Loucy (cell line): ENCODE results near the gene LRBA.

Experiments used
- H2AFZ ChIP-seq: fragments of 200-600 bp; sonication (generic); 2 replicates; pipeline ENCODE4 v1.6.0; 2016; ENCODE audit warnings: antibody characterized with exemption, mild to moderate bottlenecking, low read length, moderate library complexity
- H3F3A ChIP-seq: fragments of 200-600 bp; 2 replicates; pipeline ENCODE4 v1.6.0; 2016; ENCODE audit warnings: antibody characterized with exemption, low read depth, mild to moderate bottlenecking
- H3K27me3 ChIP-seq: fragments of 200-600 bp; sonication (generic); 2 replicates; pipeline ENCODE4 v1.6.1; 2014; ENCODE audit warnings: low read length, mild to moderate bottlenecking; ENCODE audit not compliant: insufficient read depth, poor library complexity, severe bottlenecking
- H3K36me3 ChIP-seq: fragments of 200-600 bp; sonication (generic); 2 replicates; pipeline ENCODE4 v1.6.1; 2016; ENCODE audit warnings: low read length; ENCODE audit not compliant: insufficient read depth
- H3K4me1 ChIP-seq: fragments of 200-600 bp; sonication (generic); 2 replicates; pipeline ENCODE4 v1.5.1; 2014; ENCODE audit warnings: low read length, mild to moderate bottlenecking; ENCODE audit not compliant: insufficient read depth, poor library complexity, severe bottlenecking
- H3K4me2 ChIP-seq: fragments of 200-600 bp; sonication (generic); 2 replicates; pipeline ENCODE4 v1.6.0; 2014; ENCODE audit warnings: antibody characterized with exemption, low read length, low read depth, mild to moderate bottlenecking; ENCODE audit not compliant: poor library complexity, severe bottlenecking
- H3K4me3 ChIP-seq: fragments of 200-600 bp; sonication (generic); 2 replicates; pipeline ENCODE4 v1.5.1; 2014; ENCODE audit warnings: low read length, mild to moderate bottlenecking, mixed read lengths; ENCODE audit not compliant: poor library complexity, severe bottlenecking
- H3K79me2 ChIP-seq: fragments of 200-600 bp; sonication (generic); 2 replicates; pipeline ENCODE4 v1.6.1; 2014; ENCODE audit warnings: low read length; ENCODE audit not compliant: insufficient read depth
- H3K9ac ChIP-seq: fragments of 200-600 bp; sonication (generic); 2 replicates; pipeline ENCODE4 v1.6.0; 2014; ENCODE audit warnings: mild to moderate bottlenecking, low read depth, low read length, moderate library complexity; ENCODE audit not compliant: poor library complexity, severe bottlenecking
- H3K9me2 ChIP-seq: fragments of 200-600 bp; sonication (generic); replicated peaks from 2 replicates; pipeline ENCODE4 v1.6.1; 2016; ENCODE audit warnings: low read depth, low read length, mixed read lengths
- H3K9me3 ChIP-seq: fragments of 200-600 bp; sonication (generic); 2 replicates; pipeline ENCODE4 v1.6.1; 2014; ENCODE audit warnings: mild to moderate bottlenecking, antibody characterized with exemption, low read length, low read depth; ENCODE audit not compliant: insufficient read depth
- H4K20me1 ChIP-seq: fragments of 200-600 bp; sonication (generic); 2 replicates; pipeline ENCODE4 v1.6.0; 2014; ENCODE audit warnings: antibody characterized with exemption, low read length, mild to moderate bottlenecking; ENCODE audit not compliant: insufficient read depth, poor library complexity, severe bottlenecking
- CTCF ChIP-seq: fragments of 200-600 bp; sonication (generic); conservative IDR thresholded peaks from 2 replicates; pipeline ENCODE4 v1.5.1; 2014; ENCODE audit warnings: mild to moderate bottlenecking, antibody characterized with exemption, low read length
- EZH2phosphoT487 ChIP-seq: fragments of 200-600 bp; IDR thresholded peaks from 2 replicates; pipeline ENCODE4 v1.6.1; 2018; ENCODE audit warnings: antibody characterized with exemption, mild to moderate bottlenecking, moderate library complexity, borderline replicate concordance

The LRBA gene

GRCh38 chr4:150316332-150317205 lies 698.5 kb downstream of the LRBA start:
- Histone ChIP-seq H4K20me1 (no peaks in the 10 kb centered on the region), H3K36me3 (peaks cover 4% of the 10 kb centered on the region; the same call in 1 of the 2 replicates), H3K9me3 (no peaks in the 10 kb centered on the region), H2AFZ (no peak overlapping the region), H3K27me3 (no peaks in the 10 kb centered on the region), H3K79me2 (no peaks in the 10 kb centered on the region), H3K4me3 (no peak overlapping the region), H3K4me2 (no peak overlapping the region), H3K9ac (no peak overlapping the region), H3K4me1 (no peaks in the 10 kb centered on the region), H3K9me2 (no peaks in the 10 kb centered on the region), H3F3A (no peaks in the 10 kb centered on the region)
- no peak for TF ChIP-seq CTCF
- TF ChIP-seq EZH2phosphoT487: no peak

GRCh38 chr4:150315691-150316090 lies 699.4 kb downstream of the LRBA start:
- Histone ChIP-seq H2AFZ (no peak overlapping the region), H3K4me3 (no peak overlapping the region)

DNA sequence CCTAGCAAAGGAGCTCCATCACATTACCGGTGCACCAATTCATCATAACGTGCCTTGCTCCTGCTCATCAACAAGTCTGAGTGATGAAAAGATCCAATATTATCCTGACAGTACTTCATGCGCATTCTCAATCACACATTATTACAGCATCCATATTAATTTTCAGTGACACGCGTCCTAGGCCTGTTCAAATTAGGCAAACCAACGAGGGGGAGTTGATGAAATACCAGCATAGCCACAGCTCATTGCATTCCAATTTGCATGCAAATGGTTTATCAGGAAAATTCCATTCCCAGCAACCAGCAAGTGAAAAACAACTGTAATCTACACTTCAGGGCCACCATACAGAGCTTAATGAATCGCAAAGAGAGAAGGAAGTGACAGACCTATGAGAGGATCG lies 699.9 kb downstream of the LRBA start:
- Histone ChIP-seq H3K36me3 (peaks cover 4% of the 10 kb centered on the region; the same call in 1 of the 2 replicates), H3K9me3 (no peaks in the 10 kb centered on the region), H3F3A (no peaks in the 10 kb centered on the region), H3K79me2 (no peaks in the 10 kb centered on the region), H3K4me2 (no peak overlapping the region), H3K9me2 (no peaks in the 10 kb centered on the region), H4K20me1 (no peaks in the 10 kb centered on the region), H3K9ac (no peak overlapping the region), H2AFZ (no peak overlapping the region), H3K4me1 (no peaks in the 10 kb centered on the region), H3K4me3 (no peak overlapping the region), H3K27me3 (no peaks in the 10 kb centered on the region)
- TF ChIP-seq EZH2phosphoT487 (no peak), CTCF (no peak)

More at GRCh38 chr4:150315691-150316090, 699.4 kb downstream of the LRBA start:
- H3K9me3 ChIP-seq: no peaks in the 10 kb centered on the region
- no peak for TF ChIP-seq EZH2phosphoT487
- no peak for TF ChIP-seq CTCF
- H3K4me2 ChIP-seq: no peak overlapping the region
- no peaks in the 10 kb centered on the region for H3K79me2 ChIP-seq
- no peaks in the 10 kb centered on the region for H3F3A ChIP-seq
- H3K36me3 ChIP-seq: peaks cover 4% of the 10 kb centered on the region; the same call in 1 of the 2 replicates
- no peaks in the 10 kb centered on the region for H4K20me1 ChIP-seq
- no peak overlapping the region for H3K9ac ChIP-seq
- no peaks in the 10 kb centered on the region for H3K9me2 ChIP-seq
- no peaks in the 10 kb centered on the region for H3K27me3 ChIP-seq
- H3K4me1 ChIP-seq: no peaks in the 10 kb centered on the region
